ENCODE data around the gene GRAMD1A.

- TF ChIP-seq POLR2A (IDR thresholded peaks at IDR 0.05) (no peak), EP300 (IDR thresholded peaks at IDR 0.05; ENCODE audit: low read depth) (no peak)
- TF ChIP-seq, protein P1, sequence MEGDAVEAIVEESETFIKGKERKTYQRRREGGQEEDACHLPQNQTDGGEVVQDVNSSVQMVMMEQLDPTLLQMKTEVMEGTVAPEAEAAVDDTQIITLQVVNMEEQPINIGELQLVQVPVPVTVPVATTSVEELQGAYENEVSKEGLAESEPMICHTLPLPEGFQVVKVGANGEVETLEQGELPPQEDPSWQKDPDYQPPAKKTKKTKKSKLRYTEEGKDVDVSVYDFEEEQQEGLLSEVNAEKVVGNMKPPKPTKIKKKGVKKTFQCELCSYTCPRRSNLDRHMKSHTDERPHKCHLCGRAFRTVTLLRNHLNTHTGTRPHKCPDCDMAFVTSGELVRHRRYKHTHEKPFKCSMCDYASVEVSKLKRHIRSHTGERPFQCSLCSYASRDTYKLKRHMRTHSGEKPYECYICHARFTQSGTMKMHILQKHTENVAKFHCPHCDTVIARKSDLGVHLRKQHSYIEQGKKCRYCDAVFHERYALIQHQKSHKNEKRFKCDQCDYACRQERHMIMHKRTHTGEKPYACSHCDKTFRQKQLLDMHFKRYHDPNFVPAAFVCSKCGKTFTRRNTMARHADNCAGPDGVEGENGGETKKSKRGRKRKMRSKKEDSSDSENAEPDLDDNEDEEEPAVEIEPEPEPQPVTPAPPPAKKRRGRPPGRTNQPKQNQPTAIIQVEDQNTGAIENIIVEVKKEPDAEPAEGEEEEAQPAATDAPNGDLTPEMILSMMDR (IDR thresholded peaks at IDR 0.05), result no peak
These were observed 25.5 kb upstream of the GRAMD1A start for GRCh38 chr19:34974646-34975045.

Measured in transverse colon (tissue), 3 donors.